OCI-LY7 (cell line): ENCODE data around the gene FSTL1.

ENCODE experiments used
- CTCF ChIP-seq: fragments of 200-600 bp; sonication (generic); conservative IDR thresholded peaks from 2 replicates; pipeline ENCODE4 v1.5.1; 2014; ENCODE audit warnings: mild to moderate bottlenecking, antibody characterized with exemption, low read length, moderate library complexity, mixed read lengths
- EZH2phosphoT487 ChIP-seq: fragments of 200-600 bp; sonication (generic); IDR thresholded peaks from 2 replicates; pipeline ENCODE4 v1.6.1; 2018; ENCODE audit warnings: low read depth, borderline replicate concordance, mild to moderate bottlenecking, mixed run types, antibody characterized with exemption, low read length, moderate library complexity, mixed read lengths

GRCh38 chr3:120460862-120461261 lies 10.1 kb upstream of the FSTL1 start:
- TF ChIP-seq CTCF = no peak
- TF ChIP-seq EZH2phosphoT487 = no peak
